ENCODE results near the gene WNT4. TPM values are rescaled to one million over a fixed set of nuclear protein-coding genes. Genes with fewer than 3 reads are reported as not detected.

Gene WNT4
- total RNA-seq, 1 donor from 2014 or later: 1.1 TPM

DNA sequence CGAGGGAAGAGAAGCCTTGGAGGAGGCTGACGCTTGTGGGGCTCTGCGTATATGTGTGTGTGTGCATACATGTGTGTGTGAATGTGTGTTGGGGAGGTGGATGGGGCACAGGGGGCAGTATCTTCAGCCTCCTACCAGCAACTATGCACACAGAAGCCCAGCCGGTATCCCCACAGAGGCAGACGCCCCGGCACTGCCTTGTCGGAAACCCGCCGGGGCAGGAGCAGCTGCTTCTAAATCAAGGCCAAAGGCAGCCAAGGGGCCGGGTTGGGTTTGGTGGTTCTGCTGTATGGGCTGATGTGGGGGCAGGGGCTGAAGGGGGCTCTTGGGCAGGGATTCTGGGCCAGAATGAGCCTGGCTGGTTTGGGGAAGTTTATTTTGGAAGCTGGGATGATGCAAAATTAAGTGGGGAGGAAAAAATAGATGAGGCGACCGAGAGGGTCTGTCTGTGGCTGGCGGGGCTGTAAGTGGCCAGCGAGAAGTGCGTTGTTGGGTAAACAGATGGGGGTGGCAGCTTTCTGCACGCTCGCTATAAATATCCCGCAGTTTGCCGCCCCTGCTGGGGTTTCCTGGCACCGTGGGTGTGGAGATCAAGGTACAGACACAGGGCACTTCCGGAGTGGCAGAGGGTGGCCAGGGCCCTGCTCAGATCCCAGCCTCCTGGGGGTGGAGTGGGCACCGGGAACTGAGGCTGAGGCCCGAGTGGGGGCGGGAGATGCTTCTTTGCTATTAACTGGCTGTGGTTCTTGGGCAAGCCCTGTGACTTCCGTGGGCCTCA lies 11.0 kb upstream of the WNT4 start:
- TF ChIP-seq, protein P1, sequence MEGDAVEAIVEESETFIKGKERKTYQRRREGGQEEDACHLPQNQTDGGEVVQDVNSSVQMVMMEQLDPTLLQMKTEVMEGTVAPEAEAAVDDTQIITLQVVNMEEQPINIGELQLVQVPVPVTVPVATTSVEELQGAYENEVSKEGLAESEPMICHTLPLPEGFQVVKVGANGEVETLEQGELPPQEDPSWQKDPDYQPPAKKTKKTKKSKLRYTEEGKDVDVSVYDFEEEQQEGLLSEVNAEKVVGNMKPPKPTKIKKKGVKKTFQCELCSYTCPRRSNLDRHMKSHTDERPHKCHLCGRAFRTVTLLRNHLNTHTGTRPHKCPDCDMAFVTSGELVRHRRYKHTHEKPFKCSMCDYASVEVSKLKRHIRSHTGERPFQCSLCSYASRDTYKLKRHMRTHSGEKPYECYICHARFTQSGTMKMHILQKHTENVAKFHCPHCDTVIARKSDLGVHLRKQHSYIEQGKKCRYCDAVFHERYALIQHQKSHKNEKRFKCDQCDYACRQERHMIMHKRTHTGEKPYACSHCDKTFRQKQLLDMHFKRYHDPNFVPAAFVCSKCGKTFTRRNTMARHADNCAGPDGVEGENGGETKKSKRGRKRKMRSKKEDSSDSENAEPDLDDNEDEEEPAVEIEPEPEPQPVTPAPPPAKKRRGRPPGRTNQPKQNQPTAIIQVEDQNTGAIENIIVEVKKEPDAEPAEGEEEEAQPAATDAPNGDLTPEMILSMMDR (IDR thresholded peaks at IDR 0.05; ENCODE audit: insufficient read depth, low read length, severe bottlenecking): no peak
- H3K4me3 ChIP-seq (ENCODE audit: low read depth, low read length): no peak overlapping the region
- peaks cover 11% of the 10 kb centered on the region for H3K27me3 ChIP-seq (ENCODE audit: control insufficient read depth, insufficient read depth, low read length)
- H3K36me3 ChIP-seq (ENCODE audit: control insufficient read depth, insufficient read depth, low read length): no peaks in the 10 kb centered on the region
- DNase-seq (ENCODE audit: low read depth) (no peak), FAIRE-seq (no peak)

DNA sequence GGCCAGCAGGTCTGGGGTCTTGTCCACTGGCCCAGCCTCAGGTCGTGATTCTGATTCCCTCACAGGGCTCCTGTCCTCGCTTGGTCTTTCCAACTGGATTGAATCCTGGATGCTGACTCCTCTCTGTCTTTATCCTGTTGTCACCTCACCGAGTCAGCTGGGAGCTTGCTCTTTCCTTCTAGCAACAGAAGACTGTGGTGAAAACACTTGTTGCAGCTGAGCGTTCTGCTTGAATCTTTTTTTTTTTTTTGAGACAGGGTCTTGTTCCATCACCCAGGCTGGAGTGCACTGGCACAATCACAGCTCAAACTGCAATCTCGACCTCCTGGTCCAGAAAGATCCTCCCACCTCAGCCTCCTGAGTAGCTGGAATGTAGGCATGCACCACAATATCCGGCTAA lies 8.0 kb upstream of the WNT4 start:
- DNase-seq (ENCODE audit: low read depth) (no peak), FAIRE-seq (no peak)
- H3K27me3 ChIP-seq (ENCODE audit: control insufficient read depth, insufficient read depth, low read length): peaks cover 9% of the 10 kb centered on the region
- H3K4me3 ChIP-seq (ENCODE audit: low read depth, low read length): no peak overlapping the region
- TF ChIP-seq, protein P1 (IDR thresholded peaks at IDR 0.05; ENCODE audit: insufficient read depth, low read length, severe bottlenecking): no peak
- H3K36me3 ChIP-seq (ENCODE audit: control insufficient read depth, insufficient read depth, low read length): no peaks in the 10 kb centered on the region

DNA sequence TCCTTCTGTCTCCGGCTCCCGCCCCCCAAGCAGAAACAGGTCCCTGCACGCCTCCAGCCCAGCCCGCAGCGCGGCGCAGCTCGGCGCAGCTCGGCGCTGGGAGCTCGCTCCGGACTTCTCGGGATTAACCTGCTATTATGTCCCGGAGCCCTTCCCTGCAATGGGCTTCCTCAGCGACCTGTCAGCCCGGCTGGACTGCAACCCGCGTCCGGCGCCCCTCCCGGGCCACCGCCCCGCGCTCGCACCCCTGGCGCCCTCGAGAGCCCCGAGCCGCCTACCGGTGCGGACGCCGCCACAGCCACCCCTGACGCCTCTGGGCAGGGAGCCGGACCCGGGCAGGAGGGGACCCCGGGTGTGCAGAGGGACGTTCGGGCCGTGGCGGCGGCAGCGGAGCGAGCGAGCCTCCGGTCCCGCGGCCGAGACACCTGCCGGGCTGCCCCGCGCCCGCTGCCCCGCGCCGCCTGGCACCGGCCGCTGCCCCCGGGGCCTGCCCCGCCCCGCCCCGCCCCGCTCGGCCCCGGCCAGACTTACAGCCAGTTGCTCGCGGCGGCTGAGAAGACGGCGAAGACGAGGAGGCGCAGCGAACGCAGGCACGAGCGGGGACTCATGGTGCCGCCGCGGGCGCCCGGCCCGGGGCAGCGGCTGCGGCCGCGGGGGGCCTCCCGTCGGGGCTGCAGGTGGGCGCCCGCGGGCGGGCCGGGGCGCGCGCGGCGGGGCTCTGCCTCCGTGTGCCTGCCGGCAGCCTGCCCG lies 407 bp downstream of the WNT4 start:
- H3K4me3 ChIP-seq (ENCODE audit: low read depth, low read length): peak overlapping the region; percentile 45
- no peaks in the 10 kb centered on the region for H3K27me3 ChIP-seq (ENCODE audit: control insufficient read depth, insufficient read depth, low read length)
- FAIRE-seq: no peak

DNA sequence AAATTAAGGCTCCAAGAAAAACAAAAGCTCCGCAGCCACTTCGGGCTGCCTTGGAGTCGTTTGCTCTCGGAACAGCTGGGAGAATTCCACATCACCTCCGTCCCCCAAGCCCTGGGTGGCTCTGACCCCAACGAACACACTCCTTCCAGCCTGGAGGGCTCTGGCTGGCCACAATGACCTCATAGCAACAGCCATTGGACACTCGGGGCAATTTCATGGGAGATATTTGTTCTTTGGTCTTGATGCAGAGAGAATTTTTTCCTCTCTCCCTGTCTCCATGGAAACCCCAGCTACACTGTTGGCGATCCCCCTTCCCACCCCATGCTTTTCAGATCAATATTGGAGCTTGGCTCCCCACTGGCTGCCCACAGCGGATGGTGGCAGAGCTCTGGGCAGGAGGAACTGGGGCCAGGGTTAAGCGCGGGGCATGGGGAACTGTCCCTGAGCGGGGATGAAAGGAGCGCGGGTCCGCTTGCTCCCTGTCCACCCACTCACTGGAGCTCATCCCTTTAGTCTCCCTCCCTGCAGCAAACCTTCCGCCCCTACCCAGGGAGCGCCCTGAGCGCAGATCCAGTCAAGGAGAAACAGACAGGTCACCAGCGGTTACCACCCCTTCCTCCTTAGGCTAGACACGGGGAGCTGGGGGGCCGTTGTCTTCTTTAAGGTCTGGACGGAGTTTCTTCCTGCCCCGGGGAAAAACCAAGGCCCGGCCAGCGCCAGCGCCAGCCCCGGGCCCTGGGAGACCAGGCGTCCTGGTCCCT lies 1.2 kb downstream of the WNT4 start:
- FAIRE-seq: no peak

More for the DNA sequence above, 407 bp downstream of the WNT4 start:
- peaks cover 4% of the 10 kb centered on the region for H3K36me3 ChIP-seq (ENCODE audit: control insufficient read depth, insufficient read depth, low read length)
- peak; percentile 47 for DNase-seq (ENCODE audit: low read depth)
- TF ChIP-seq, protein P1 (IDR thresholded peaks at IDR 0.05; ENCODE audit: insufficient read depth, low read length, severe bottlenecking): no peak

DNA sequence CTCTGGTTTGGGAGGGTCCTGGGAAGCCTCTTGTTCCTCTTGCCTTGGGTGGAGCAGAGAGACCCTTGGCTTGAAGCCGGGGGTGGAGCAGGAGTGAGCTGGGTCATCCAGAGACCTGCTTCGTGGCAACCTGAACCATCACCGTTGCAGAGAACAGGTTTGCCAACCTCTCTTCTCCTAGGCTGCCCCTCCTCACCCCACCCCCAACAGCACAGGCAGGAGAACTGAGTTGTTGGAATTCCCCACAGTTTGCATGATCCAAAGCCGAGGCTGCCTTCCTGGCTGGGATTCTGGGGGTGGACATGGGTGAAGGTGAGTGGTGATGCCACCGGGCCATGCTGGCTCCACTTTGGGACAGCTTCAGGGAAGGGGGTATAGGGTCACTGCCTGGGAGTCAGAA lies 2.2 kb downstream of the WNT4 start:
- peaks cover 4% of the 10 kb centered on the region for H3K36me3 ChIP-seq (ENCODE audit: control insufficient read depth, insufficient read depth, low read length)
- TF ChIP-seq, protein P1 (IDR thresholded peaks at IDR 0.05; ENCODE audit: insufficient read depth, low read length, severe bottlenecking): no peak
- peak; percentile 47 for DNase-seq (ENCODE audit: low read depth)
- no peaks in the 10 kb centered on the region for H3K27me3 ChIP-seq (ENCODE audit: control insufficient read depth, insufficient read depth, low read length)
- FAIRE-seq: no peak
- no peak overlapping the region for H3K4me3 ChIP-seq (ENCODE audit: low read depth, low read length)

More for the DNA sequence above, 1.2 kb downstream of the WNT4 start:
- H3K4me3 ChIP-seq (ENCODE audit: low read depth, low read length): peak overlapping the region; percentile 45
- H3K36me3 ChIP-seq (ENCODE audit: control insufficient read depth, insufficient read depth, low read length): peaks cover 4% of the 10 kb centered on the region
- TF ChIP-seq, protein P1 (IDR thresholded peaks at IDR 0.05; ENCODE audit: insufficient read depth, low read length, severe bottlenecking): no peak
- no peak for DNase-seq (ENCODE audit: low read depth)
- H3K27me3 ChIP-seq (ENCODE audit: control insufficient read depth, insufficient read depth, low read length): no peaks in the 10 kb centered on the region
